Stimulated activated CD4-positive, alpha-beta T cell treated with anti-CD3 and anti-CD28 coated beads, TNF-alpha, amount 100 ng/mL, for 1 hour (primary cell): Measurements from ENCODE around the gene PCNX2.

Experiments
- DNase-seq, 3 donors: peaks; one replicate each; pipeline ENCODE4 v3.0.0-alpha.2; 2020; ENCODE audit warnings: low read depth in 3 of 3, low spot score in 1 of 3

PCNX2 gene

GRCh38 chr1:233295237-233295974, at the start of gene PCNX2:
TSS of gene PCNX2 (minus strand) at chr1:233295725. CDS start at chr1:233295478, 247 bp downstream.
- peak; percentile 17 to 47 (median 22) for DNase-seq

DNA sequence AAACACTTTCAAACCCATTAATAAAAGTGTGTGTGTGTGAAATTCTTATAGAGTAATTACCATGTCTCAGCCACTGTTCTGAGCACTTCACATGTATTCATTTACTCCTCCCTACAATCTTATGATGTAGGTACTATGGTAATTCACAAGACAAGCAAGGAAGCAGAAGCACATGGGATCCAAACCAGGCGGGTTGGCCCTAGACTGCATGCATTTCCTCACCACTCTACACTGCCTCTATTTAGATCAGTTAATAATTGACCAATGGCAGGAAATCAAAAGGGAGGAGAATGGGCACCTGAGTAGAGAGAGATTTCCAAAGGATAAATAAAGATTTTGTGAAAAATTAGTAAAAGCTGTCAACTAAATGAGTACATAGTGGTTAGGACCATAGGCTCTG, 47.7 kb upstream of the PCNX2 start:
- DNase-seq, result no peak

DNA sequence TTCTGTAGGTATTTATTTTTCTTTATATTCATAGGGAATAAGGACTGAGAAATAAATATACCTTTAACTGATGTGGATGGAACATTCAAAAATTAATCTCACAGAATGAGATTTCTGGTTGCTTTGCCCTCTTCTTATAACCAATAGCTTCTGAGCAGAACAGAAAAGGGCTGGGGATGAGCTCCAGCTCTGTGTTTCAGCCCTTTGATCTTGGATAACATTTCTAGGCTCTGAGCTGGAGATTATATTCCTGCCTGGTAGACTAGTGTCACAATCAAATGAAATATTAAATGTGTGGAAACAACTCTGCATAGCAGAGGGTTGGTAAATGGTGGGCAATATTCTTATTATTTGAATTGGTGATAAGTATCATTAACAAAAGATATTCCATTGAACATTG, 46.6 kb upstream of the PCNX2 start:
- DNase-seq, result no peak

- DNase-seq, result no peak
Observed at GRCh38 chr1:233340966-233341516, 45.5 kb upstream of the PCNX2 start.

DNA sequence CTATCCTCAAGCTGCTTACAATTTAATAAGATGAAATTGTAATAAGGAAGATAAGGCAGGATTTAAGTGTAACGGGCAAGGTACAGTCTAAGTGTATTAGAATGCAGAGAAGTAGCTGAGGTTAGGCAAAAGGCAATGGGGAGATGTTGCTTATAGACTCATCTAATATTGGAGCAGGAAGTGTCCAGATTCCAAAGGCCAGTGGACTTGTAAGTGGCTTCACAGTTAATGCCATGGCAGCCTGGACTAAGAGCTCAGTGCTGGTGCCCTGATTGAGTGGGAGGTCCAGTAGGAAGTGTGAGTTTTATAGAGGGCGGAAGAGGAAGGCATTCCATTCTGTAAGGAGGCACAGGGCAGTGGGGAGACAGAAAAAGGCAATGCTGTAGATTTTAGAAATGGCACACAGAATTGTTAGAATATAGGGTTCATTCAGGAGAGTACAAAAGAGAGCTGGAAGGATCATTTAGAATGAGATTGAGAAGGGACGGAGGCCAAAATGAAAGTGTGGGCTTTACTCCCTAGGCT, 44.6 kb upstream of the PCNX2 start:
- no peak for DNase-seq

DNA sequence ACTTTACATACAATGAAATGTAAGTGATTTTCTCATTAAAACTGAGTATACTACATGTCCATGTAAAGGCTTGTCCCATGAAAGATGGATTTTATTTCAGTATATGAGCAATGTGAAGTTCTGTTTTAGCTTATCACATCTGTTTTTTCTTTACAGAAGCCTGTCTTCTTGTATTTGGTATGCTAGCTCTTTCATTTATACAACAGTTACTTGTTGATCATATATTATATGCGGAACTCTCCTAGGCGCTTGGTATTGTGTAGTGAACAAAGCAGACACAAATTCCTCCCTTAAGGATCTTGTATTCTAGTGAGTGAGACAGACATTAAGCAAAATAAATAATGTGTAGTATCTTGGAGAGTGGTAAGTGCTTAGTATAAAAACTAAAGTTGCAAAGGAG, 42.6 kb upstream of the PCNX2 start:
- DNase-seq, result no peak

DNA sequence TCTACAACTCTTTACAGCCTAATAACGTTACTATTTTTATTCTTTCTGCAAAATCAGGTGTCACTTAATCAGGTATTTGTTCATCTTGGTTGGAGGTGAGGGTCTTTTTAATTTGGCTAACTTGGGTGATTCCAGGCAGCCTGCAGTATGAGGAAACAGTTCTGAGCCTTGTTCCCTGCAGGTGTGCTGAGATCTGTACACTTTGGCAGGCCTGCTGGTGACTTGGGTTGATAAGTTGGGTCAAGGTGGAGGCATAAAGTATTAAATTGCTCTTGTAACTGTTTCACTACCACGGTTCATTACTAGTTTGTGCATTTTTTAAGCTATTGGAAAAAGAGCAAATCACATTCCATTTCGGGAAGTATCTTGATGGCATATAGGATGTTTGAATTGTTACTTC, 42.0 kb upstream of the PCNX2 start:
- DNase-seq, result no peak

GRCh38 chr1:233336554-233337456, 41.3 kb upstream of the PCNX2 start:
- no peak for DNase-seq

GRCh38 chr1:233334092-233334491, 38.6 kb upstream of the PCNX2 start:
- DNase-seq, result no peak

GRCh38 chr1:233333086-233333485, 37.6 kb upstream of the PCNX2 start:
- DNase-seq, result no peak

GRCh38 chr1:233331676-233332519, 36.4 kb upstream of the PCNX2 start:
- DNase-seq, result no peak

GRCh38 chr1:233328142-233328921, 32.8 kb upstream of the PCNX2 start:
- DNase-seq, result peak in 1 of 3 donors; percentile 7

DNA sequence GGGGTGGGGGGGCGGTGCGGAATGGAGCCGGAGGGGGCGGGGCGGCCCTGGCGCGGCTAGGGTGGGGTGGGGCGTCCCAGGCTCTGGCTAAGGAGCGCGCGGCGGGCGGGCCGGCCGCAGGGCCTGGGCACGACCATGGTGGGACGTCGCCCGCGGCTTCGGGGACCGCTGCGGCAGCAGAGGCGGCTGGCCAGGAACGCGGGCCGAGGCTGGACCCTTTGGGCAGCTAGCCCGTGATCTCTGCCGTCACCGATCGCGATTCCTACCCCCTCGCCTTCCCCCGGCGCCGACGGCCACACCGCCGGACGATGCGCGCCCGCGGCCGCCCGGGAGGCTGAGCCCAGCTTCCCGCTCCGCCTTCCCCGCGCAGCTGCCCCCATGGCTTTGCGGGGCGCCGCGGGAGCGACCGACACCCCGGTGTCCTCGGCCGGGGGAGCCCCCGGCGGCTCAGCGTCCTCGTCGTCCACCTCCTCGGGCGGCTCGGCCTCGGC, 32.2 kb upstream of the PCNX2 start, which contains the start of gene MAP3K21:
Gene MAP3K21, plus strand, starts transcription at position 74 of the 491 bp plus-strand sequence. Its CDS starts 305 bp downstream, at position 379.
- DNase-seq, result peak in 1 of 3 donors; percentile 1

DNA sequence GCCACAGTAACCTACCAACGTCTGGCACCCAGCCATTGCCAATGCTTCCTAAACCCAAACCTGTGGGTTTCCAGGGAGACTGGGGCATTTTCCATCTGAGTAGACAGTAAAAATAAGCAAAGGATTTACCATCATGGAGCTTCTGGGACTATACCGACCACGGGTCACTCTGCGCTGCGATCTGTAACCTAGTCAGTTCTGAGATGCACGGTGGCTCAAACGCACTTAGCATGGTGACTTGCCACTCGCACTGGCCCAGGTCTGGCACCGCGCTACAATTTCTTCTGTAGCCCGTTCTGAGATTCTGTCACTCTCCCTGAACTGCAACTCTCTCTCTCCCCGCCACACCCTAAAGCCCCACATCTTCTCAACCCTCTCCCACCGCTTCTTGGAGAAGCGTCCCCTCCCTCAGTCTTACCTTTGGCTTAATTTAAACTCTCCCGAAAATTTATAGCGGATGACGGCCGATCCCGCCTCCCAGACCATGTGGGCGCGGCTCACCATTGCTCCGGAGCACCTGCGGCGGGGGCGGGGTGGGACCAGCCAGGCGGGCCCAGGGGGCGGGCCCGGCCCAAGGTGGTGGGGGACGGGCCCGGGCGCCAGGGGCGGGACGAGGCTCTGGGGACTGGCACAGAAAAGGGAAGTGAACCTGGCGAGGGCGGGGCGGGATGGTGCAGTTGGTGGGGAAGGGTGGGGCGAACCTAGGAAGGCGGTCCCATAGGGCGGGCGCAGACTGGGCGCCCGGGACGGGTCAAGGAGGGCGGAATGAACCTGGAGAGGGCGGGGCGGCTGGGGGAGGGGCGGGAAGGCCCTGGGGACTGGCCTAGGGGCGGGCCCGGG, 31.5 kb upstream of the PCNX2 start:
- DNase-seq, result peak; percentile 67 to 74 (median 73)

GRCh38 chr1:233326319-233326718, 30.8 kb upstream of the PCNX2 start:
- DNase-seq, result no peak

GRCh38 chr1:233323718-233324117, 28.2 kb upstream of the PCNX2 start:
- DNase-seq, result no peak

DNA sequence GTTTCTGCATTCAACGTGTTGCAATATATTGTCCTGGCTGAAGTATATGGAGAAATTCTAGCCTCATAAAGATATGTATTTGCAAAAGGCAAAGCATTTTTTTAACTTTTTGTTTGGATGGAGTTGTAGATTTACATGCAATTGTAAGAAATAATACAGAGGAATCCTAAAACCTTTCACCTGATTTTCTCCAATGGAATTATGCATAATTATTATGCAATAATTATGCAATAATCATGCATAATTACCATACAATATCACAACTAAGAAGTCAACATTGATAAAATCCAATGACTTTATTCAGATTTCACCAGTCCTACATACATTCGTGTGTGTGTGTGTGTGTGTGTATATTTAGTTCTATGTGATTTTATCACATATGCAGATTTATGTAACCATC, 24.5 kb upstream of the PCNX2 start:
- DNase-seq, result no peak

GRCh38 chr1:233319272-233319671, 23.7 kb upstream of the PCNX2 start:
- DNase-seq, result no peak

DNA sequence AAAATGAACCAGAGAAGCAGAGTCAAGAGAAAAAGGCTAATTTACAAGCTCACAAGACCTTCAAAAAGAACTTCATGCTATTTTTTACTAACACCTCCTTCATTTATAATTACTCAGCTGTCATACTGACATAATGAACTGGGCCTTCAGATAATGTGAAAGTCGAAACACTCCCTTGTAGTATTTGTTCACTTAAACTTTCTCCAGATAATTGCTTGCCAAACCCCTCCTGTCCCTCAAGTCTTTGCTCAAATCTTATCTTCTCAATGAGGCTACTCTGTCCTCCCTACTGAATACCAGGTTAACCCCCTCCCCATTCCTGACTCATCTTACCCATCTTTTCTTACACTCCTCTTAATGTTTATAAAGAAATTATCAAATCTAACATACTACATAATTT, 20.9 kb upstream of the PCNX2 start:
- no peak for DNase-seq
